NCI-H1417 treated with DMSO at 0.1 percent for 48 hours (cell line): ENCODE results near the gene NECTIN1.

Experiments used
- DNase-seq: peaks from one replicate; lab custom pipeline; 2025; lab: John Stamatoyannopoulos, UW

NECTIN1 gene

GRCh38 chr11:119730789-119731386 is 1.9 kb upstream of the NECTIN1 start:
- no peak for DNase-seq

GRCh38 chr11:119729951-119730613 is 1.1 kb upstream of the NECTIN1 start:
- no peak for DNase-seq

GRCh38 chr11:119729581-119729927 is 554 bp upstream of the NECTIN1 start:
- DNase-seq = no peak

GRCh38 chr11:119728211-119728626 is 781 bp downstream of the NECTIN1 start:
- no peak for DNase-seq

GRCh38 chr11:119727523-119728151 is 1.4 kb downstream of the NECTIN1 start:
- DNase-seq = no peak

GRCh38 chr11:119726585-119727522 is 2.1 kb downstream of the NECTIN1 start:
- DNase-seq = no peak

GRCh38 chr11:119726150-119726553 is 2.8 kb downstream of the NECTIN1 start:
- no peak for DNase-seq

- no peak for DNase-seq
Measured at GRCh38 chr11:119724956-119725355, 4.0 kb downstream of the NECTIN1 start.

GRCh38 chr11:119723952-119724325 is 5.1 kb downstream of the NECTIN1 start:
- no peak for DNase-seq

GRCh38 chr11:119723243-119723951 is 5.6 kb downstream of the NECTIN1 start:
- no peak for DNase-seq

- DNase-seq = peak; percentile 66
Measured at GRCh38 chr11:119722281-119722794, 6.7 kb downstream of the NECTIN1 start.

GRCh38 chr11:119721129-119722120 is 7.6 kb downstream of the NECTIN1 start:
- no peak for DNase-seq

GRCh38 chr11:119720311-119720913 is 8.6 kb downstream of the NECTIN1 start:
- DNase-seq = no peak

GRCh38 chr11:119717839-119718534 is 11.0 kb downstream of the NECTIN1 start:
- DNase-seq = no peak

GRCh38 chr11:119716582-119717498 is 12.2 kb downstream of the NECTIN1 start:
- no peak for DNase-seq

- no peak for DNase-seq
Measured at GRCh38 chr11:119714590-119714989, 14.4 kb downstream of the NECTIN1 start.

- DNase-seq = no peak
Measured at GRCh38 chr11:119714189-119714588, 14.8 kb downstream of the NECTIN1 start.

- no peak for DNase-seq
Measured at GRCh38 chr11:119713359-119714040, 15.5 kb downstream of the NECTIN1 start.
